K562 (cell line): ENCODE measurements around the gene NKAPL. TPM values are rescaled to one million over a fixed set of nuclear protein-coding genes. Genes with fewer than 3 reads are reported as not detected.

ENCODE experiments used
- ATF1 ChIP-seq, 2 experiments: fragments of 450-650 bp in 1 of 2; IDR thresholded peaks; 2 replicates each; pipeline ENCODE4 v1.6.1; 2016; ENCODE audit warnings: missing compliant biosample characterization in 1 of 2, missing genetic modification characterization in 1 of 2
- BRD4 ChIP-seq: fragments of 200-600 bp; sonication (generic); IDR thresholded peaks from 2 replicates; pipeline ENCODE4 v1.6.1; 2017; ENCODE audit warnings: inconsistent platforms
- CC2D1A ChIP-seq: fragments of 450-650 bp; IDR thresholded peaks from 2 replicates; pipeline ENCODE4 v1.6.1; 2017; ENCODE audit warnings: mild to moderate bottlenecking
- CHCHD3 ChIP-seq: fragments of 250-450 bp; sonication (Bioruptor Pico); IDR thresholded peaks from 2 replicates; pipeline ENCODE4 v2.1.2; 2022; ENCODE audit warnings: mild to moderate bottlenecking
- HCFC1 ChIP-seq: IDR thresholded peaks from 2 replicates; pipeline ENCODE4 v1.6.1; 2012; ENCODE audit warnings: low read depth, low read length, improper control_type of control experiment
- HDAC3 ChIP-seq: fragments of 450-650 bp; IDR thresholded peaks from 2 replicates; pipeline ENCODE4 v1.6.1; 2018; ENCODE audit warnings: borderline replicate concordance, mild to moderate bottlenecking, moderate library complexity; ENCODE audit not compliant: partially characterized antibody
- HMGN3 ChIP-seq: IDR thresholded peaks from 2 replicates; pipeline ENCODE4 v1.6.1; 2011; ENCODE audit warnings: borderline replicate concordance, low read depth, mild to moderate bottlenecking, mixed read lengths, low read length; ENCODE audit not compliant: insufficient read length; ENCODE audit errors: extremely low read depth
- NCOR1 ChIP-seq: fragments of 450-650 bp; IDR thresholded peaks from 2 replicates; pipeline ENCODE4 v1.6.1; 2016; ENCODE audit warnings: mild to moderate bottlenecking, moderate library complexity
- NONO ChIP-seq, 2 experiments: fragments of 200-400 bp in 1 of 2; fragments of 450-650 bp in 1 of 2; formaldehyde crosslinking in 1 of 2; IDR thresholded peaks; 2 replicates each; pipeline ENCODE4 v1.6.1; 2017; ENCODE audit warnings: low read depth in 2 of 2, mild to moderate bottlenecking in 2 of 2, moderate library complexity in 2 of 2, low read length in 1 of 2
- SMARCE1 ChIP-seq: fragments of 450-650 bp; IDR thresholded peaks from 2 replicates; pipeline ENCODE4 v1.7.1; 2016; ENCODE audit warnings: mild to moderate bottlenecking
- TGIF2 ChIP-seq: sonication (generic); formaldehyde crosslinking; IDR thresholded peaks from 2 replicates; pipeline ENCODE4 v1.8.1; 2022; ENCODE audit warnings: mild to moderate bottlenecking, missing genetic modification reagents, moderate library complexity
- polyA plus RNA-seq, 8 experiments: library from polyadenylated mRNA; depleted of rRNA in 4 of 8; stranded (reverse) in 5 of 8; unstranded in 3 of 8; fragments of >200 nt; fragmentation: Nextera tagmentation in 2 of 8; fragmentation: Illumina TruSeq in 1 of 8; extraction: Ambion mirVana in 2 of 8; extraction: Trizol in 1 of 8; gene quantifications; 2 replicates each; pipeline versions ENCODE4 v1.2.1 to v1.2.3, GENCODE V29; 2011 to 2014; ENCODE audit warnings: inconsistent platforms in 1 of 8, missing spikeins in 1 of 8
- total RNA-seq, 7 experiments: library from RNA; depleted of rRNA in 6 of 7; stranded (reverse); fragments of >200 nt in 6 of 7; fragmentation: Illumina TruSeq in 2 of 7; extraction: Trizol in 2 of 7; gene quantifications; 2 replicates each; pipeline versions ENCODE4 v1.2.1 to v1.2.3, GENCODE V29; 2011 to 2021; ENCODE audit warnings: low replicate concordance in 1 of 7
- TF ChIP-seq, protein P1 (sequence below): fragments of 250-450 bp; sonication (Bioruptor Pico); IDR thresholded peaks from 2 replicates; pipeline ENCODE4 v1.4.0; 2020; ENCODE audit warnings: mild to moderate bottlenecking
- TF ChIP-seq, protein P2 (sequence below), 2 experiments: fragments of 450-650 bp; formaldehyde crosslinking in 1 of 2; IDR thresholded peaks; 2 replicates each; pipeline versions ENCODE4 v1.4.0 to v1.6.1; 2014 to 2020; ENCODE audit warnings: mild to moderate bottlenecking in 2 of 2, borderline replicate concordance in 1 of 2, low read depth in 1 of 2
- TF ChIP-seq, protein P3 (sequence below): fragments of 450-650 bp; IDR thresholded peaks from 2 replicates; pipeline ENCODE4 v1.6.1; 2017; ENCODE audit warnings: antibody characterized with exemption

NKAPL gene
- total and polyA plus RNA-seq, 9 of the 15 experiments (the other 6 are each of a cell fraction or from before 2014, with no cell fraction given) = not detected

GRCh38 chr6:28252009-28252975 lies 6.8 kb upstream of the NKAPL start, which contains the start of gene ZKSCAN4 (continued):
- peak; percentile 20 for TF ChIP-seq HDAC3
- TF ChIP-seq TGIF2 = no peak
- TF ChIP-seq CHCHD3 (CRISPR knock-in tag) = no peak
- TF ChIP-seq, protein P1, sequence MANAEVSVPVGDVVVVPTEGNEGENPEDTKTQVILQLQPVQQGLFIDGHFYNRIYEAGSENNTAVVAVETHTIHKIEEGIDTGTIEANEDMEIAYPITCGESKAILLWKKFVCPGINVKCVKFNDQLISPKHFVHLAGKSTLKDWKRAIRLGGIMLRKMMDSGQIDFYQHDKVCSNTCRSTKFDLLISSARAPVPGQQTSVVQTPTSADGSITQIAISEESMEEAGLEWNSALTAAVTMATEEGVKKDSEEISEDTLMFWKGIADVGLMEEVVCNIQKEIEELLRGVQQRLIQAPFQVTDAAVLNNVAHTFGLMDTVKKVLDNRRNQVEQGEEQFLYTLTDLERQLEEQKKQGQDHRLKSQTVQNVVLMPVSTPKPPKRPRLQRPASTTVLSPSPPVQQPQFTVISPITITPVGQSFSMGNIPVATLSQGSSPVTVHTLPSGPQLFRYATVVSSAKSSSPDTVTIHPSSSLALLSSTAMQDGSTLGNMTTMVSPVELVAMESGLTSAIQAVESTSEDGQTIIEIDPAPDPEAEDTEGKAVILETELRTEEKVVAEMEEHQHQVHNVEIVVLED (CRISPR knock-in tag) = peak; percentile 42; the same call in 1 of the 2 replicates
- TF ChIP-seq CC2D1A = 0 out of 2 replicates have a peak, but pooled peaks have one; percentile 14
- TF ChIP-seq ATF1 (CRISPR knock-in tag; IDR thresholded peaks at IDR 0.05) = no peak
- peak; percentile 63; the same call in 1 of the 2 replicates for TF ChIP-seq ATF1 (tag; IDR thresholded peaks at IDR 0.05)
- TF ChIP-seq SMARCE1 = no peak
- TF ChIP-seq, protein P2, sequence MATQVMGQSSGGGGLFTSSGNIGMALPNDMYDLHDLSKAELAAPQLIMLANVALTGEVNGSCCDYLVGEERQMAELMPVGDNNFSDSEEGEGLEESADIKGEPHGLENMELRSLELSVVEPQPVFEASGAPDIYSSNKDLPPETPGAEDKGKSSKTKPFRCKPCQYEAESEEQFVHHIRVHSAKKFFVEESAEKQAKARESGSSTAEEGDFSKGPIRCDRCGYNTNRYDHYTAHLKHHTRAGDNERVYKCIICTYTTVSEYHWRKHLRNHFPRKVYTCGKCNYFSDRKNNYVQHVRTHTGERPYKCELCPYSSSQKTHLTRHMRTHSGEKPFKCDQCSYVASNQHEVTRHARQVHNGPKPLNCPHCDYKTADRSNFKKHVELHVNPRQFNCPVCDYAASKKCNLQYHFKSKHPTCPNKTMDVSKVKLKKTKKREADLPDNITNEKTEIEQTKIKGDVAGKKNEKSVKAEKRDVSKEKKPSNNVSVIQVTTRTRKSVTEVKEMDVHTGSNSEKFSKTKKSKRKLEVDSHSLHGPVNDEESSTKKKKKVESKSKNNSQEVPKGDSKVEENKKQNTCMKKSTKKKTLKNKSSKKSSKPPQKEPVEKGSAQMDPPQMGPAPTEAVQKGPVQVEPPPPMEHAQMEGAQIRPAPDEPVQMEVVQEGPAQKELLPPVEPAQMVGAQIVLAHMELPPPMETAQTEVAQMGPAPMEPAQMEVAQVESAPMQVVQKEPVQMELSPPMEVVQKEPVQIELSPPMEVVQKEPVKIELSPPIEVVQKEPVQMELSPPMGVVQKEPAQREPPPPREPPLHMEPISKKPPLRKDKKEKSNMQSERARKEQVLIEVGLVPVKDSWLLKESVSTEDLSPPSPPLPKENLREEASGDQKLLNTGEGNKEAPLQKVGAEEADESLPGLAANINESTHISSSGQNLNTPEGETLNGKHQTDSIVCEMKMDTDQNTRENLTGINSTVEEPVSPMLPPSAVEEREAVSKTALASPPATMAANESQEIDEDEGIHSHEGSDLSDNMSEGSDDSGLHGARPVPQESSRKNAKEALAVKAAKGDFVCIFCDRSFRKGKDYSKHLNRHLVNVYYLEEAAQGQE (IDR thresholded peaks at IDR 0.05; ENCODE audit: borderline replicate concordance) = peak; percentile 10; the same call in 1 of the 2 replicates
- TF ChIP-seq, protein P2 (CRISPR knock-in tag; IDR thresholded peaks at IDR 0.05; ENCODE audit: low read depth) = no peak
- peak; percentile 57; the same call in 1 of the 2 replicates for TF ChIP-seq BRD4
- TF ChIP-seq HMGN3 = no peak
- peak; percentile 34; the same call in 1 of the 2 replicates for TF ChIP-seq NCOR1
- TF ChIP-seq, protein P3, sequence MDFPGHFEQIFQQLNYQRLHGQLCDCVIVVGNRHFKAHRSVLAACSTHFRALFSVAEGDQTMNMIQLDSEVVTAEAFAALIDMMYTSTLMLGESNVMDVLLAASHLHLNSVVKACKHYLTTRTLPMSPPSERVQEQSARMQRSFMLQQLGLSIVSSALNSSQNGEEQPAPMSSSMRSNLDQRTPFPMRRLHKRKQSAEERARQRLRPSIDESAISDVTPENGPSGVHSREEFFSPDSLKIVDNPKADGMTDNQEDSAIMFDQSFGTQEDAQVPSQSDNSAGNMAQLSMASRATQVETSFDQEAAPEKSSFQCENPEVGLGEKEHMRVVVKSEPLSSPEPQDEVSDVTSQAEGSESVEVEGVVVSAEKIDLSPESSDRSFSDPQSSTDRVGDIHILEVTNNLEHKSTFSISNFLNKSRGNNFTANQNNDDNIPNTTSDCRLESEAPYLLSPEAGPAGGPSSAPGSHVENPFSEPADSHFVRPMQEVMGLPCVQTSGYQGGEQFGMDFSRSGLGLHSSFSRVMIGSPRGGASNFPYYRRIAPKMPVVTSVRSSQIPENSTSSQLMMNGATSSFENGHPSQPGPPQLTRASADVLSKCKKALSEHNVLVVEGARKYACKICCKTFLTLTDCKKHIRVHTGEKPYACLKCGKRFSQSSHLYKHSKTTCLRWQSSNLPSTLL = no peak
- peak; percentile 84 for TF ChIP-seq HCFC1
- no peak; a peak in 1 of 4 replicates for TF ChIP-seq NONO (IDR thresholded peaks at IDR 0.05; ENCODE audit: low read depth in 2 of 2, low read length in 1 of 2)
